ENCODE data around the gene CA10. TPM values are rescaled to one million over a fixed set of nuclear protein-coding genes. Genes with fewer than 3 reads are reported as not detected.

CA10 gene
- polyA plus RNA-seq, 3 donors from 2014 or later, result not detected

GRCh38 chr17:51677875-51678274 is 480.6 kb downstream of the CA10 start:
- Mint-ChIP-seq H3K36me3 (no peaks in the 10 kb centered on the region), H3K27ac (no peak overlapping the region), H3K27me3 (ENCODE audit: low read depth in 3 of 3) (peaks cover 0 to 26% (median 0%) of the 10 kb centered on the region in 3 donors), H3K4me1 (peaks cover 22 to 41% of the 10 kb centered on the region in 2 donors), H3K9me3 (peaks cover 0 to 6% (median 0%) of the 10 kb centered on the region in 6 donors), H3K4me3 (no peak overlapping the region)
- DNase-seq, result no peak

DNA sequence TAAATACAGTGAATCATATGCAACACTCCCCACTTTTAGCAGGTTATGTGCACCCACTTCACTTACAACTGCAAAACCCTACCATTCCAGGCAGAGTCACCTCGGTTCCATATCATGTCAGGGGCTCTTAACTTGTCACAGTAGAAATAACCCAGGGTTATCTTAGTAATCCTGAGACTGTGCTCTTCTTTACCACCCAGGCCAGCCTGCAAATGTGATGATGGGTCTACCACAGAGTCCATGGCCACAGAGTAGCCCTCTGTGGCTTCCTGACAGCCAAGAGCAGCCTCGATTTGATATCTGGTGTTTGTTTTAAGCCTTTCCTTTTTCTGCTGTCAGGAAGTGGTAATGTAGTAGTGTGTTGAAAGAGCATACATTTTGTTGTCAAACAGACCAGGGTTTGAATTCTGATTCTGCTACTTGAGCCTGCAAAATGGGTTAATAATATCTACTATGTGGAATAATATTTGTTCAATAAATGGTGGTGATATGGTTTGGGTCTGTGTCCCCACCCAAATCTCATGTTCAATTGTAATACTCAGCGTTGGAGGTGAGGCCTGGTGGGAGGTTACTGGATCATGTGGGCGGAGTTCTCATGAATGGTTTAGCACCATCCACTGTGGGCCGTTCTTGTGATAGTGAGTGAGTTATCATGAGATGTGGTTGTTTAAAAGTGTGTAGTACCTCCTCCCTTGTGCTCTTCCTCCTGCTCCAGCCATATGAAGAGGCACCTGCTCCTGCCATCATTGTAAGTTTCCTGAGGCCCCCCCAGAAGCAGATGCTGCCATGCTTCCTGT is 481.6 kb downstream of the CA10 start:
- H3K36me3 Mint-ChIP-seq, result no peaks in the 10 kb centered on the region
- peak; percentile 31 to 50 (median 37) for DNase-seq
- peak overlapping the region; percentile 3 to 45 (median 15) for H3K4me3 Mint-ChIP-seq
- peak overlapping the region in 5 of 6 donors; percentile 50 to 86 (median 69) for H3K27ac Mint-ChIP-seq
- peaks cover 0 to 23% (median 0%) of the 10 kb centered on the region in 3 donors for H3K27me3 Mint-ChIP-seq (ENCODE audit: low read depth in 3 of 3)
- peaks cover 0 to 6% (median 0%) of the 10 kb centered on the region in 6 donors for H3K9me3 Mint-ChIP-seq
- H3K4me1 Mint-ChIP-seq, result peaks cover 15 to 31% of the 10 kb centered on the region in 2 donors

- DNase-seq, result no peak
These were observed 483.8 kb downstream of the CA10 start for GRCh38 chr17:51674579-51675255.

GRCh38 chr17:51673070-51673469 is 485.4 kb downstream of the CA10 start:
- Mint-ChIP-seq H3K4me3 (no peak overlapping the region), H3K27ac (no peak overlapping the region), H3K27me3 (ENCODE audit: low read depth in 3 of 3) (peaks cover 0 to 13% (median 0%) of the 10 kb centered on the region in 3 donors), H3K4me1 (peaks cover 13 to 26% of the 10 kb centered on the region in 2 donors), H3K9me3 (peaks cover 0 to 4% (median 0%) of the 10 kb centered on the region in 6 donors), H3K36me3 (no peaks in the 10 kb centered on the region)
- DNase-seq, result no peak

More at GRCh38 chr17:51674579-51675255, 483.8 kb downstream of the CA10 start:
- Mint-ChIP-seq H3K9me3 (peaks cover 0 to 6% (median 0%) of the 10 kb centered on the region in 6 donors), H3K27me3 (ENCODE audit: low read depth in 3 of 3) (peaks cover 0 to 14% (median 0%) of the 10 kb centered on the region in 3 donors), H3K27ac (no peak overlapping the region), H3K4me1 (peaks cover 12 to 22% of the 10 kb centered on the region in 2 donors), H3K4me3 (no peak overlapping the region), H3K36me3 (no peaks in the 10 kb centered on the region)

GRCh38 chr17:51672065-51672464 is 486.4 kb downstream of the CA10 start:
- peaks cover 18 to 26% of the 10 kb centered on the region in 2 donors for H3K4me1 Mint-ChIP-seq
- no peak for DNase-seq
- peaks cover 0 to 13% (median 0%) of the 10 kb centered on the region in 3 donors for H3K27me3 Mint-ChIP-seq (ENCODE audit: low read depth in 3 of 3)
- H3K27ac Mint-ChIP-seq, result no peak overlapping the region
- no peaks in the 10 kb centered on the region for H3K36me3 Mint-ChIP-seq
- peaks cover 0 to 4% (median 0%) of the 10 kb centered on the region in 6 donors for H3K9me3 Mint-ChIP-seq
- H3K4me3 Mint-ChIP-seq, result no peak overlapping the region

DNA sequence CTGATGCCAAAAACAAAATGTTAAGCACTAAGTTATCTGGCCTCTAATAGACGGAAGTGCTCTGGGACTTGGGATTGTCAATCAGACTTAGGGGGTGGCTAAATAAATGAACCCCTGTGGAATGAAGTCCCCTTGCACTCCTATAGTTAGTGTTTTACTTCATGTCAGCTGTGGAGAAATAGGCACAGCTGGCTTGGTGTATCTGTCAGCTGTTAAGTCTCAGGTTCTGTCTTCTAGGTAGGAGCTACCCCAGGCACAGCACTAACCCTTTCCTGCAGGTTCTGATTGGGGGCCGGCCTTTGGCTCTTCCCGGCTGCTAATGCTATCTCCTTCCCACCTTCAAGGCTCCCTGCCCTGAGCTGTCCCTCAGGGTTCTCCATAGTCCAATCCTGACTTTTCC is 487.6 kb downstream of the CA10 start:
- Mint-ChIP-seq H3K4me1 (peaks cover 9 to 14% of the 10 kb centered on the region in 2 donors), H3K4me3 (no peak overlapping the region), H3K9me3 (peaks cover 0 to 5% (median 0%) of the 10 kb centered on the region in 6 donors), H3K36me3 (no peaks in the 10 kb centered on the region), H3K27ac (no peak overlapping the region), H3K27me3 (ENCODE audit: low read depth in 3 of 3) (peaks cover 0 to 11% (median 0%) of the 10 kb centered on the region in 3 donors)
- DNase-seq, result no peak

DNA sequence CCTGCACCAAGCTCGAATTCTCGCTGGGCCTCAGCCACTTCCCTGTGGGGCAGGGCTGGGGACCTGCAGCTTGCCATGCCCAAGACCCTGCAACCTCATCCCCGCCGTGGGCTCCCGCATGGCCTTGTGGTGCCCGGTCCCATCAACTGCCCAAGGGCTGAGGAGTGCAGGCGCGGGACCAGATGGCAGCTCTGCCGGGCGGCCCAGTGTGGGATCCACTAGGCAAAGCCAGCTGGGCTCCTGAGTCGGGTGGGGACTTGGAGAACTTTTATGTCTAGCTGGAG is 489.6 kb downstream of the CA10 start:
- H3K9me3 Mint-ChIP-seq, result peaks cover 0 to 8% (median 0%) of the 10 kb centered on the region in 6 donors
- DNase-seq, result no peak
- no peak overlapping the region for H3K27ac Mint-ChIP-seq
- H3K27me3 Mint-ChIP-seq (ENCODE audit: low read depth in 3 of 3), result peaks cover 0 to 8% (median 3%) of the 10 kb centered on the region in 3 donors
- no peak overlapping the region for H3K4me3 Mint-ChIP-seq
- H3K4me1 Mint-ChIP-seq, result peaks cover 9 to 14% of the 10 kb centered on the region in 2 donors
- no peaks in the 10 kb centered on the region for H3K36me3 Mint-ChIP-seq

DNA sequence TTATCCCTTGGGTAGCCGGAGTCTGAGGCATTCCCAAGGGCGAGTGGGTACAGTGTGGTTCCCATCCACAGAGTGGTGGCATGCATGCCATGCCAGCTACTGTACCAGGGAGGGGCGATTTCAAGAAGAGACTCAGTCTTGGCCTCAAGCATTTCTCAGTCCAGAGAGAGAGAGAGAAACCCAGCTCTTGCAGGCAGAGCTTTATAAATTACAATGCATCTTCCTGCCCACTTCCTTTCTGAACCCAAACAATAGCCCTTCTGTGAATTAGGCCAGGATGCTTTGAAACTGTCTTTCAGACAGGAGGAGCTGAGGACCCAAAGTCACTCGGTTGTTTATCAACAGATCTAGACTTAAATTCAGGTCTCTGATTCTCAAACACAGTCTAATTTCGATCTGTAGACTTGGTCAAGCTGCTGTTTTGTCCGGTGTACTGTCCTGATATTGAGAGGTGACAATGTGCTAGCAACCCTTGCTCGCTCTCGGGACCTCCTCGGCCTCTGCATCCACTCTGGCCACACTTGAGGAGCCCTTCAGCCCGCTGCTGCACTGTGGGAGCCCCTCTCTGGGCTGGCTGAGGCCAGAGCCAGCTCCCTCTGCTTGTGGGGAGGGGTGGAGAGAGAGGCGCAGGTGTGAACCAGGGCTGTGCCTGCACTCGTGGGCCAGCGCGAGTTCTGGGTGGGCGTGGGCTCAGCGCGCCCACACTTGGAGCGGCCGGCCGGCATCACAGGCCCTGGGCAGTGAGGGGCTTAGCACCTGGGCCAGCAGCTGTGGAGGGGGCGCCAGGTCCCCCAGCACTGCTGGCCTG is 490.2 kb downstream of the CA10 start:
- H3K27me3 Mint-ChIP-seq (ENCODE audit: low read depth in 3 of 3), result peaks cover 0 to 6% (median 3%) of the 10 kb centered on the region in 3 donors
- peak in 1 of 3 donors; percentile 10 for DNase-seq
- peak overlapping the region in 1 of 5 donors; percentile 48 for H3K4me3 Mint-ChIP-seq
- H3K27ac Mint-ChIP-seq, result peak overlapping the region in 2 of 6 donors; percentile 20 to 26
- peaks cover 0 to 4% (median 0%) of the 10 kb centered on the region in 6 donors for H3K9me3 Mint-ChIP-seq
- H3K4me1 Mint-ChIP-seq, result peaks cover 9 to 14% of the 10 kb centered on the region in 2 donors
- no peaks in the 10 kb centered on the region for H3K36me3 Mint-ChIP-seq

- peaks cover 9 to 14% of the 10 kb centered on the region in 2 donors for H3K4me1 Mint-ChIP-seq
- H3K27me3 Mint-ChIP-seq (ENCODE audit: low read depth in 3 of 3), result peaks cover 0 to 3% (median 2%) of the 10 kb centered on the region in 3 donors
- DNase-seq, result no peak
- no peaks in the 10 kb centered on the region for H3K36me3 Mint-ChIP-seq
- H3K4me3 Mint-ChIP-seq, result peak overlapping the region in 1 of 5 donors; percentile 26
- H3K9me3 Mint-ChIP-seq, result peaks cover 0 to 4% (median 0%) of the 10 kb centered on the region in 6 donors
- H3K27ac Mint-ChIP-seq, result no peak overlapping the region
These were observed 490.8 kb downstream of the CA10 start for GRCh38 chr17:51667706-51668083.

DNA sequence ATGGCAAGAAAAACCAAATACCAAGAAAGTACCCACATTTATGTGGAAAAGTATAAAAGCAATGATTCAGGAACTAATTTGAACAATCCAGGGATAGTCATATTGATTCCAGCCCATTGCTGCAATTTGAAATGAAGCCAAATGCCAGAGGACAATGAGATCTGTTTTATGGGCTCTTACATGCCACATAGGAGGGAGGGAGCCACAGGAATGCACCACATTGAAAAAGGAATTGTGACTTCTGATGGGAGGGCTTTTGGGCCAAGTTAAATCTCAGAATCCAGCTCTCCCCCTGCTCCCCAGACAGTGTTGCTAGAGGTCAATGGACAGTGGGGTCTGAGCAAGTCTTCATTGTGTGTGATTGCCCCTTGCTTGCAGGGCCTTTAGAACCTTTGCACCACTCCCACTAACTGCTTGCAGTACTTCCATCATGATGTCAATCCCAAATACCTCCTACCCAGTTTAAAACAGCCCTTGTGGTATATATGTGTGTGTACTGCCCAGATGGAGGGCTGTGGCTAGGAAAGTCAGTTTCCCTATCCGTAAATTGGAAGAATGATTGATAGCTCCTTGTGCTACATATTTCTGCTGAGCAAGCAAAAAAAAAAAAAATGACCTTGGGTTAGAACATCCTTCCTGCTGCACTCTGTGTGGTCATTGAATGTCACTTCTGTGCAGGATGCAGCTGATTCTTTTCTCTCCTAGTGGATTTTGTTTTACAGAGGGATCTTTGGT is 491.4 kb downstream of the CA10 start:
- Mint-ChIP-seq H3K27me3 (ENCODE audit: low read depth in 3 of 3) (peaks cover 0 to 3% (median 2%) of the 10 kb centered on the region in 3 donors), H3K36me3 (no peaks in the 10 kb centered on the region), H3K4me1 (peaks cover 9 to 14% of the 10 kb centered on the region in 2 donors), H3K27ac (no peak overlapping the region), H3K4me3 (peak overlapping the region in 1 of 5 donors; percentile 26), H3K9me3 (peaks cover 0 to 4% (median 0%) of the 10 kb centered on the region in 6 donors)
- no peak for DNase-seq

GRCh38 chr17:51662204-51663056 is 496.1 kb downstream of the CA10 start:
- Mint-ChIP-seq H3K27ac (no peak overlapping the region), H3K36me3 (no peaks in the 10 kb centered on the region), H3K4me1 (peaks cover 4 to 7% of the 10 kb centered on the region in 2 donors), H3K27me3 (ENCODE audit: low read depth in 3 of 3) (peaks cover 2 to 5% (median 4%) of the 10 kb centered on the region in 3 donors), H3K9me3 (peaks cover 0 to 4% (median 0%) of the 10 kb centered on the region in 6 donors), H3K4me3 (no peak overlapping the region)
- no peak for DNase-seq

GRCh38 chr17:51661403-51661802 is 497.1 kb downstream of the CA10 start:
- no peak overlapping the region for H3K4me3 Mint-ChIP-seq
- H3K27me3 Mint-ChIP-seq (ENCODE audit: low read depth in 3 of 3), result peaks cover 2 to 5% (median 4%) of the 10 kb centered on the region in 3 donors
- peaks cover 4 to 14% of the 10 kb centered on the region in 2 donors for H3K4me1 Mint-ChIP-seq
- H3K36me3 Mint-ChIP-seq, result no peaks in the 10 kb centered on the region
- H3K9me3 Mint-ChIP-seq, result peaks cover 0 to 4% (median 0%) of the 10 kb centered on the region in 6 donors
- DNase-seq, result no peak
- H3K27ac Mint-ChIP-seq, result no peak overlapping the region

All from immature natural killer cell (primary cell).